Neural cell (in vitro differentiated cells): ENCODE results near the gene ZNF280C.
"Not testable (repeated sequence)": the region's sequence is repeated elsewhere in the genome, so short reads cannot be mapped to it uniquely, and the experiment has no call there.

Source experiments
- CTCF ChIP-seq: fragments of 450-650 bp; IDR thresholded peaks from 2 replicates; pipeline ENCODE4 v1.5.1; 2014; ENCODE audit warnings: antibody characterized with exemption, mild to moderate bottlenecking, moderate library complexity; ENCODE audit not compliant: poor library complexity, severe bottlenecking
- EP300 ChIP-seq: fragments of 450-650 bp; conservative IDR thresholded peaks from 2 replicates; pipeline ENCODE4 v1.6.1; 2014; ENCODE audit warnings: antibody characterized with exemption, mild to moderate bottlenecking, moderate library complexity; ENCODE audit not compliant: poor library complexity, severe bottlenecking
- EZH2 ChIP-seq: fragments of 200-600, 300-800 bp; shearing (Covaris generic), sonication (generic); IDR thresholded peaks from 2 replicates; pipeline ENCODE4 v1.6.1; 2014; ENCODE audit warnings: antibody characterized with exemption, low read length, borderline replicate concordance, mild to moderate bottlenecking; ENCODE audit not compliant: insufficient read depth, poor library complexity, severe bottlenecking
- POLR2AphosphoS5 ChIP-seq: IDR thresholded peaks from 2 replicates; pipeline ENCODE4 v1.6.1; 2012
- RAD21 ChIP-seq: fragments of 450-650 bp; conservative IDR thresholded peaks from 2 replicates; pipeline ENCODE4 v1.6.1; 2014; ENCODE audit warnings: antibody characterized with exemption, mild to moderate bottlenecking, moderate library complexity
- REST ChIP-seq: IDR thresholded peaks from 2 replicates; pipeline ENCODE4 v1.6.1; 2012; ENCODE audit warnings: borderline replicate concordance
- SMC3 ChIP-seq: fragments of 450-650 bp; conservative IDR thresholded peaks from 2 replicates; pipeline ENCODE4 v1.6.1; 2014; ENCODE audit warnings: antibody characterized with exemption, mild to moderate bottlenecking, moderate library complexity; ENCODE audit not compliant: poor library complexity

GRCh38 chrX:130272253-130272652, 3.6 kb upstream of the ZNF280C start:
- TF ChIP-seq CTCF, EZH2, POLR2AphosphoS5, REST, EP300, RAD21, SMC3: not testable (repeated sequence)
